ENCODE measurements around the gene CTRB1.

CTRB1 gene

GRCh38 chr16:75261590-75262078 lies 42.8 kb downstream of the CTRB1 start:
- Histone ChIP-seq H3K36me3 (no peaks in the 10 kb centered on the region), H3K27ac (no peak overlapping the region), H3K27me3 (peaks cover 99% of the 10 kb centered on the region), H3K9me3 (no peaks in the 10 kb centered on the region), H3K4me1 (ENCODE audit: control insufficient read depth in 1 of 2, insufficient read depth in 1 of 2, low read depth in 1 of 2, low read length in 1 of 2) (peaks cover 4 to 6% of the 10 kb centered on the region in 2 experiments), H3K4me3 (ENCODE audit: low read depth in 1 of 2, low read length in 1 of 2) (no peak overlapping the region)
- TF ChIP-seq CTCF (IDR thresholded peaks at IDR 0.05): no peak

- Histone ChIP-seq H3K4me3 (ENCODE audit: low read depth in 1 of 2, low read length in 1 of 2) (no peak overlapping the region), H3K27me3 (peaks cover 99% of the 10 kb centered on the region), H3K9me3 (no peaks in the 10 kb centered on the region), H3K36me3 (no peaks in the 10 kb centered on the region), H3K4me1 (ENCODE audit: control insufficient read depth in 1 of 2, insufficient read depth in 1 of 2, low read depth in 1 of 2, low read length in 1 of 2) (peaks cover 4 to 6% of the 10 kb centered on the region in 2 experiments), H3K27ac (no peak overlapping the region)
- no peak for TF ChIP-seq CTCF (IDR thresholded peaks at IDR 0.05)
These were observed 43.5 kb downstream of the CTRB1 start for GRCh38 chr16:75262104-75262799.

- Histone ChIP-seq H3K36me3 (no peaks in the 10 kb centered on the region), H3K4me1 (ENCODE audit: control insufficient read depth in 1 of 2, insufficient read depth in 1 of 2, low read depth in 1 of 2, low read length in 1 of 2) (peaks cover 4 to 6% of the 10 kb centered on the region in 2 experiments), H3K27me3 (peaks cover 99% of the 10 kb centered on the region), H3K27ac (no peak overlapping the region), H3K9me3 (no peaks in the 10 kb centered on the region), H3K4me3 (ENCODE audit: low read depth in 1 of 2, low read length in 1 of 2) (no peak overlapping the region)
- no peak for TF ChIP-seq CTCF (IDR thresholded peaks at IDR 0.05)
These were observed 44.0 kb downstream of the CTRB1 start for GRCh38 chr16:75262800-75263127.

- Histone ChIP-seq H3K4me1 (ENCODE audit: control insufficient read depth in 1 of 2, insufficient read depth in 1 of 2, low read depth in 1 of 2, low read length in 1 of 2) (peaks cover 4 to 6% of the 10 kb centered on the region in 2 experiments), H3K36me3 (no peaks in the 10 kb centered on the region), H3K27ac (no peak overlapping the region), H3K9me3 (no peaks in the 10 kb centered on the region), H3K27me3 (peaks cover 99% of the 10 kb centered on the region), H3K4me3 (ENCODE audit: low read depth in 1 of 2, low read length in 1 of 2) (no peak overlapping the region)
- TF ChIP-seq CTCF (IDR thresholded peaks at IDR 0.05): no peak
These were observed 44.6 kb downstream of the CTRB1 start for GRCh38 chr16:75263291-75263962.

GRCh38 chr16:75263963-75264445 lies 45.2 kb downstream of the CTRB1 start:
- Histone ChIP-seq H3K27me3 (peaks cover 97% of the 10 kb centered on the region), H3K36me3 (no peaks in the 10 kb centered on the region), H3K9me3 (no peaks in the 10 kb centered on the region), H3K4me1 (ENCODE audit: control insufficient read depth in 1 of 2, insufficient read depth in 1 of 2, low read depth in 1 of 2, low read length in 1 of 2) (peaks cover 4 to 6% of the 10 kb centered on the region in 2 experiments), H3K4me3 (ENCODE audit: low read depth in 1 of 2, low read length in 1 of 2) (no peak overlapping the region), H3K27ac (no peak overlapping the region)
- TF ChIP-seq CTCF (IDR thresholded peaks at IDR 0.05): no peak
